ENCODE results near the gene SRGAP3.

- TF ChIP-seq CTCF (IDR thresholded peaks at IDR 0.05), result no peak
- TF ChIP-seq EP300 (IDR thresholded peaks at IDR 0.05; ENCODE audit: low read depth), result no peak
- no peak for TF ChIP-seq POLR2A (IDR thresholded peaks at IDR 0.05)
- no peak for TF ChIP-seq POLR2AphosphoS5 (IDR thresholded peaks at IDR 0.05)
Measured at GRCh38 chr3:9296241-9296640, 46.8 kb upstream of the SRGAP3 start.
